Measurements from ENCODE around the gene ITGA2B.

The ITGA2B gene

DNA sequence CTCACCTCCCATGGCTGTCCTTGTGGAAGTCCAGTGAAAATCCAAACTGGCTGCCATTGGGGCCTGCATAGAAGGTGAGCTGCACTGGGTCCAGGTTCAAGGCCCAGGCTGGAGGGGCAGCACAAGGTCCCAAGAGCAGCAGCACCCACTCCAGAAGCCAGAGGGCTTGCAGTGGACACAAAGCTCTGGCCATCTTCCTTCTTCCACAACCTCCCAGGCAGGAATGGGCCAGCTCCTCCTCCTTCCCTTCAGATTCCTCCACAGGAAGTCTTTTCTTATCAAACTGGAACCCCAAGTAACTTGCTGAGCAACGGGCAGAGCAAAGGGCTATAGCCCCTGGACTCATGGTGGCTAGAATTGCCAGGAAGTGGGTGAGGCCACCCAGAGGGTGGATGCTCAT, at the start of gene ITGA2B:
ITGA2B (minus strand) TSS at position 369 of the 400 bp plus-strand sequence; CDS start at position 193, 176 bp downstream.
- TF ChIP-seq EP300 (IDR thresholded peaks at IDR 0.05; ENCODE audit: borderline replicate concordance) (no peak), EGR1 (IDR thresholded peaks at IDR 0.05) (no peak), NFIC (IDR thresholded peaks at IDR 0.05) (no peak), TCF12 (IDR thresholded peaks at IDR 0.05; ENCODE audit: low read depth) (no peak), FOXM1 (IDR thresholded peaks at IDR 0.05; ENCODE audit: borderline replicate concordance, low read depth) (no peak), ZBTB7A (IDR thresholded peaks at IDR 0.05; ENCODE audit: low read depth) (no peak), YY1 (IDR thresholded peaks at IDR 0.05; ENCODE audit: low read depth) (no peak), RAD21 (IDR thresholded peaks at IDR 0.05; ENCODE audit: low read depth) (no peak), CREB1 (IDR thresholded peaks at IDR 0.05; ENCODE audit: low read depth) (no peak), TEAD4 (IDR thresholded peaks at IDR 0.05) (no peak)
- TF ChIP-seq, protein P1, sequence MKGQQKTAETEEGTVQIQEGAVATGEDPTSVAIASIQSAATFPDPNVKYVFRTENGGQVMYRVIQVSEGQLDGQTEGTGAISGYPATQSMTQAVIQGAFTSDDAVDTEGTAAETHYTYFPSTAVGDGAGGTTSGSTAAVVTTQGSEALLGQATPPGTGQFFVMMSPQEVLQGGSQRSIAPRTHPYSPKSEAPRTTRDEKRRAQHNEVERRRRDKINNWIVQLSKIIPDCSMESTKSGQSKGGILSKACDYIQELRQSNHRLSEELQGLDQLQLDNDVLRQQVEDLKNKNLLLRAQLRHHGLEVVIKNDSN (IDR thresholded peaks at IDR 0.05), result no peak
- TF ChIP-seq, protein P2, sequence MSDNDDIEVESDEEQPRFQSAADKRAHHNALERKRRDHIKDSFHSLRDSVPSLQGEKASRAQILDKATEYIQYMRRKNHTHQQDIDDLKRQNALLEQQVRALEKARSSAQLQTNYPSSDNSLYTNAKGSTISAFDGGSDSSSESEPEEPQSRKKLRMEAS (IDR thresholded peaks at IDR 0.05), result no peak

DNA sequence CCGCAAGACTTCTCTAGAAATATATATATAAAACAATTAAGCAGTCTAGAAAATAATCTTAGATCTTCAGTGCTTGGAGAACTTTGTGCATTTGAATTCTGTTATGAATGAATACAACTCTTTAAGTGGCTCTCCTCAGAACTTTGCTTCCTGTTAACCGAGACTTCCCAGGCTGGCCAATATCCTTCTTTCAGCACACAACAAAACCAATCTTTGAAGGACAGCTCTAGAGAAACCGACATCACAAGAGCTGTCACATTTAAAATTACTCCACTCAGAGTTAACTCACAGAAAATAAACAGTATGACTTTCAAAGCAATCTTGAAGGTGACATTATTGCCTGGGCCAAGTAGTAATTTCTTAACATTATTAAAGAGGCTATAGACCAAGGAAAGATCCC, 49.7 kb upstream of the ITGA2B start:
- TF ChIP-seq EP300 (IDR thresholded peaks at IDR 0.05; ENCODE audit: borderline replicate concordance), result no peak
- TF ChIP-seq, protein P2 (IDR thresholded peaks at IDR 0.05), result no peak
- TF ChIP-seq, protein P1 (IDR thresholded peaks at IDR 0.05), result no peak
- no peak for TF ChIP-seq RAD21 (IDR thresholded peaks at IDR 0.05; ENCODE audit: low read depth)
- TF ChIP-seq CEBPB (IDR thresholded peaks at IDR 0.05), result no peak
- TF ChIP-seq, protein P3, sequence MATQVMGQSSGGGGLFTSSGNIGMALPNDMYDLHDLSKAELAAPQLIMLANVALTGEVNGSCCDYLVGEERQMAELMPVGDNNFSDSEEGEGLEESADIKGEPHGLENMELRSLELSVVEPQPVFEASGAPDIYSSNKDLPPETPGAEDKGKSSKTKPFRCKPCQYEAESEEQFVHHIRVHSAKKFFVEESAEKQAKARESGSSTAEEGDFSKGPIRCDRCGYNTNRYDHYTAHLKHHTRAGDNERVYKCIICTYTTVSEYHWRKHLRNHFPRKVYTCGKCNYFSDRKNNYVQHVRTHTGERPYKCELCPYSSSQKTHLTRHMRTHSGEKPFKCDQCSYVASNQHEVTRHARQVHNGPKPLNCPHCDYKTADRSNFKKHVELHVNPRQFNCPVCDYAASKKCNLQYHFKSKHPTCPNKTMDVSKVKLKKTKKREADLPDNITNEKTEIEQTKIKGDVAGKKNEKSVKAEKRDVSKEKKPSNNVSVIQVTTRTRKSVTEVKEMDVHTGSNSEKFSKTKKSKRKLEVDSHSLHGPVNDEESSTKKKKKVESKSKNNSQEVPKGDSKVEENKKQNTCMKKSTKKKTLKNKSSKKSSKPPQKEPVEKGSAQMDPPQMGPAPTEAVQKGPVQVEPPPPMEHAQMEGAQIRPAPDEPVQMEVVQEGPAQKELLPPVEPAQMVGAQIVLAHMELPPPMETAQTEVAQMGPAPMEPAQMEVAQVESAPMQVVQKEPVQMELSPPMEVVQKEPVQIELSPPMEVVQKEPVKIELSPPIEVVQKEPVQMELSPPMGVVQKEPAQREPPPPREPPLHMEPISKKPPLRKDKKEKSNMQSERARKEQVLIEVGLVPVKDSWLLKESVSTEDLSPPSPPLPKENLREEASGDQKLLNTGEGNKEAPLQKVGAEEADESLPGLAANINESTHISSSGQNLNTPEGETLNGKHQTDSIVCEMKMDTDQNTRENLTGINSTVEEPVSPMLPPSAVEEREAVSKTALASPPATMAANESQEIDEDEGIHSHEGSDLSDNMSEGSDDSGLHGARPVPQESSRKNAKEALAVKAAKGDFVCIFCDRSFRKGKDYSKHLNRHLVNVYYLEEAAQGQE (IDR thresholded peaks at IDR 0.05; ENCODE audit: low read depth), result no peak

DNA sequence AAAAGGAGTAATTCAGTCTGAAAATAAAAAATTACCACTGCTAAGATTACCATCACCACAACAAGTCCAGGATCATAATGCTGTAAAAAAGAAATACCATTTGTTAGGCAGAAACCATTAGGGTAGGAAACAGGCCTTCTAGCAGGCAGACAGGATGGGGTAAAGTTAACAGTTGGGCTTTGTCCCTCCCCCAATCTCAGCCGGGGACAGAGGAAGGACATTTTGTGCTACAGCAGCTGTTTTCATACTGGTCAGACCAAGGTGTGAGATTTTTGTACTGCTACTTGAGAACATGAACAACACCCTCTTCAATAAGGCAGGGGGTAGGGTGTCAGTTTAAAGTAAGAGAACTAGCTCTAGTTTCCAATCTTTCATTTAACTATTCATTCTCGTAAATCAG, 49.2 kb upstream of the ITGA2B start:
- TF ChIP-seq RAD21 (IDR thresholded peaks at IDR 0.05; ENCODE audit: low read depth) (no peak), TEAD4 (IDR thresholded peaks at IDR 0.05) (no peak)

DNA sequence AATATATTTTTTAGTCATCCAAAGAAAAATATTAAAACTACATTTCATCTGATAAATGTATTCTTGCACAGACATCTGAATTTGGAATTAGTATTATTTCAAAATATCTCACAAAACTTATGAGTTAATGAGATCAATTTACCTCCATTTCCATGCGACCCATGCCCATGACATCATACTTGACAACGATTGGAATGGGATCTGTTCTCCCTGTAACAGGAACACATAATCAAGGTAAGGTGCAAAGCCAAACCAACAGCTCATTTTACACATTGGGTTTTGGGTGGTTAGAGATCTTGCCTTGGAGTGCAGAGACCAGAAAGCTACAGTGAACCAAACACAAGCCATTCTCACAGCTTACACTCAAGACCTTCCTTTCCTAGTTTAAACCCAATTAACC, 46.9 kb upstream of the ITGA2B start:
- TF ChIP-seq FOXM1 (IDR thresholded peaks at IDR 0.05; ENCODE audit: borderline replicate concordance, low read depth), result no peak
- TF ChIP-seq CEBPB (IDR thresholded peaks at IDR 0.05), result no peak
- no peak for TF ChIP-seq YY1 (IDR thresholded peaks at IDR 0.05; ENCODE audit: low read depth)
- TF ChIP-seq EP300 (IDR thresholded peaks at IDR 0.05; ENCODE audit: borderline replicate concordance), result no peak
- no peak for TF ChIP-seq TEAD4 (IDR thresholded peaks at IDR 0.05)
- no peak for TF ChIP-seq RAD21 (IDR thresholded peaks at IDR 0.05; ENCODE audit: low read depth)
- TF ChIP-seq, protein P2 (IDR thresholded peaks at IDR 0.05), result no peak
- TF ChIP-seq TAF1 (IDR thresholded peaks at IDR 0.05; ENCODE audit: low read depth), result no peak
- TF ChIP-seq, protein P3 (IDR thresholded peaks at IDR 0.05; ENCODE audit: low read depth), result no peak
- TF ChIP-seq TCF12 (IDR thresholded peaks at IDR 0.05; ENCODE audit: low read depth), result no peak

DNA sequence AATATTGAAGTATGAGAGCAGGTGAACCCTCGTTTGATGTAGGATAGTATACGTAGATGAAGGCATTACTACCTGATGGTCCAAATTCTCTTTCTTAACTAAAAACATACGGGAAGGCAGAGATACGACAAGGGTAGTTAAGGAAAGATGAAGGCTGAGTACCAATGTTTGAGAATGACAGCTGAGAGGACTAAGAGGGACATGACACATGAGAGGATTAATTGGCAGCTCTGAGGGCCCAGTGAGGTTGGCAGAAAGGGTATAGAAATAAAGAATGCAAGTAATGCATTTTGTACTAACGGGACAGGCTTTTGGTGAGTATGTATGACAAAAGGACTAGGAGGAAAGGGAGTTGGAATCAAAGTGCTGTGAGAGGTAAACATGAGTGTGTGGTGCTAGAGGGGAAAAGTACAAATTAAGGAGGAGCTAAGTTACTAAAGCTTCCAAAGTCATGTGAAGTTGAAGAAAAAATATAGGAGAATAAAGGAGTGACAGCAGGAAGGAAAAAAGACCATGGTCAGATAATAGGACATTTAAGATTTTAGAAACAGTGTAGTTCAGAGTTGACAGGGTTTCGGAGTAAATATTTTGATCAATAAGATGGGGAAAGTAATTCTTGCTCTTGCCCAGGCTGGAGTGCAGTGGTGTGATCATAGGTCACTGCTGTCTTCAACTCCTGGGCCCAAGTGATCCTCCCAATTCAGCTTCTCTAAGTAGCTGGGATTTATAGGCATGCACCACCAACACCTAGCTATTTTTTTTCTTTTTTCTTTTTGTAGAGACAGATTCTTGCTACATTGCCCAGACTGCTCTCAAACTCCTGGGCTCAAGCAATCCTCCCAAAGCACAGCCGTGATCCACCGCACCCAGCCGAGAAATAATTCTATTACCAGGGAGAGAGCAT, 43.1 kb upstream of the ITGA2B start:
- no peak for TF ChIP-seq CREB1 (IDR thresholded peaks at IDR 0.05; ENCODE audit: low read depth)
- no peak for TF ChIP-seq CEBPB (IDR thresholded peaks at IDR 0.05)
- TF ChIP-seq ZBTB7A (IDR thresholded peaks at IDR 0.05; ENCODE audit: low read depth), result no peak
- TF ChIP-seq, protein P2 (IDR thresholded peaks at IDR 0.05), result no peak
- TF ChIP-seq FOXM1 (IDR thresholded peaks at IDR 0.05; ENCODE audit: borderline replicate concordance, low read depth), result no peak
- TF ChIP-seq EP300 (IDR thresholded peaks at IDR 0.05; ENCODE audit: borderline replicate concordance), result no peak
- TF ChIP-seq, protein P3 (IDR thresholded peaks at IDR 0.05; ENCODE audit: low read depth), result no peak
- TF ChIP-seq YY1 (IDR thresholded peaks at IDR 0.05; ENCODE audit: low read depth), result no peak
- TF ChIP-seq, protein P1 (IDR thresholded peaks at IDR 0.05), result no peak
- no peak for TF ChIP-seq EGR1 (IDR thresholded peaks at IDR 0.05)
- no peak for TF ChIP-seq NFIC (IDR thresholded peaks at IDR 0.05)
- TF ChIP-seq TEAD4 (IDR thresholded peaks at IDR 0.05), result no peak
- TF ChIP-seq RAD21 (IDR thresholded peaks at IDR 0.05; ENCODE audit: low read depth), result no peak
- no peak for TF ChIP-seq TAF1 (IDR thresholded peaks at IDR 0.05; ENCODE audit: low read depth)
- TF ChIP-seq TCF12 (IDR thresholded peaks at IDR 0.05; ENCODE audit: low read depth), result no peak
